Neural progenitor cell (in vitro differentiated cells): ENCODE results near the gene ITGA4. TPM values are rescaled to one million over a fixed set of nuclear protein-coding genes. Genes with fewer than 3 reads are reported as not detected.

ENCODE experiments used
- DNase-seq: peaks from one replicate; pipeline ENCODE4 v3.0.0-alpha.2; 2016; ENCODE audit warnings: low spot score
- H2AFZ ChIP-seq: fragments of 200-600 bp; sonication (generic); replicated peaks from 2 replicates; pipeline ENCODE4 v1.6.1; 2016; ENCODE audit warnings: antibody characterized with exemption
- H3F3A ChIP-seq: fragments of 200-600 bp; sonication (generic); 2 replicates; pipeline ENCODE4 v1.6.1; 2016; ENCODE audit warnings: antibody characterized with exemption, low read depth
- H3K27ac ChIP-seq: fragments of 200-600 bp; sonication (generic); 2 replicates; pipeline ENCODE4 v1.5.1; 2016; ENCODE audit warnings: mild to moderate bottlenecking
- H3K27me3 ChIP-seq: fragments of 200-600 bp; sonication (generic); 2 replicates; pipeline ENCODE4 v1.6.1; 2016; ENCODE audit warnings: mild to moderate bottlenecking, moderate library complexity
- H3K36me3 ChIP-seq: fragments of 200-600 bp; sonication (generic); 2 replicates; pipeline ENCODE4 v1.5.1; 2016
- H3K4me1 ChIP-seq: fragments of 200-600 bp; sonication (generic); 2 replicates; pipeline ENCODE4 v1.6.1; 2016; ENCODE audit warnings: mixed run types
- H3K4me2 ChIP-seq: fragments of 200-600 bp; sonication (generic); 2 replicates; pipeline ENCODE4 v1.6.1; 2016
- H3K4me3 ChIP-seq: fragments of 200-600 bp; sonication (generic); 2 replicates; pipeline ENCODE4 v1.5.1; 2016
- H3K79me2 ChIP-seq: fragments of 200-600 bp; sonication (generic); 2 replicates; pipeline ENCODE4 v1.6.1; 2016; ENCODE audit warnings: low read depth
- H3K9ac ChIP-seq: fragments of 200-600 bp; sonication (generic); 2 replicates; pipeline ENCODE4 v1.6.1; 2016
- H3K9me3 ChIP-seq: fragments of 200-600 bp; sonication (generic); 2 replicates; pipeline ENCODE4 v1.5.1; 2016; ENCODE audit warnings: low read depth
- H4K20me1 ChIP-seq: fragments of 200-600 bp; sonication (generic); 2 replicates; pipeline ENCODE4 v1.6.1; 2016; ENCODE audit warnings: low read depth
- H3K27ac Mint-ChIP-seq: 3 replicates; pipeline ENCODE4 v1.8.0; 2021; ENCODE audit warnings: mixed read lengths
- H3K27me3 Mint-ChIP-seq: 2 replicates; pipeline ENCODE4 v1.8.0; 2022; ENCODE audit warnings: low read depth, mild to moderate bottlenecking, inconsistent platforms, moderate library complexity, mixed read lengths; ENCODE audit not compliant: insufficient read depth
- H3K36me3 Mint-ChIP-seq: 3 replicates; pipeline ENCODE4 v1.8.0; 2021; ENCODE audit warnings: mixed read lengths
- H3K4me1 Mint-ChIP-seq: 3 replicates; pipeline ENCODE4 v1.8.0; 2021; ENCODE audit warnings: mixed read lengths
- H3K4me3 Mint-ChIP-seq: 3 replicates; pipeline ENCODE4 v1.8.0; 2021; ENCODE audit warnings: mild to moderate bottlenecking, moderate library complexity, mixed read lengths
- H3K9me3 Mint-ChIP-seq: 3 replicates; pipeline ENCODE4 v1.8.0; 2020; ENCODE audit warnings: mixed read lengths
- EZH2 ChIP-seq: fragments of 200-600 bp; sonication (generic); IDR thresholded peaks from 2 replicates; pipeline ENCODE4 v1.6.1; 2017; ENCODE audit warnings: antibody characterized with exemption, mild to moderate bottlenecking, moderate library complexity
- EZH2phosphoT487 ChIP-seq: fragments of 200-600 bp; sonication (generic); IDR thresholded peaks from 2 replicates; pipeline ENCODE4 v1.6.1; 2017; ENCODE audit warnings: antibody characterized with exemption
- total RNA-seq: library from RNA; depleted of rRNA; stranded (reverse); fragments of >200 nt; gene quantifications from 2 replicates; pipeline ENCODE4 v1.2.3, GENCODE V29; 2015; ENCODE audit warnings: low replicate concordance
- TF ChIP-seq, protein P1 (sequence below): fragments of 200-600 bp; sonication (generic); IDR thresholded peaks from 2 replicates; pipeline ENCODE4 v1.5.1; 2017; ENCODE audit warnings: antibody characterized with exemption, mild to moderate bottlenecking

ITGA4 gene
- total RNA-seq, 1 donor from 2014 or later = 10.2 TPM

- Histone ChIP-seq H3F3A (no peaks in the 10 kb centered on the region), H3K27ac (no peak overlapping the region), H3K9ac (no peak overlapping the region), H4K20me1 (no peaks in the 10 kb centered on the region), H3K27me3 (peaks cover 70% of the 10 kb centered on the region), H3K36me3 (no peaks in the 10 kb centered on the region), H2AFZ (no peak overlapping the region), H3K4me2 (no peak overlapping the region), H3K9me3 (no peaks in the 10 kb centered on the region), H3K4me1 (peaks cover 7% of the 10 kb centered on the region), H3K4me3 (no peak overlapping the region), H3K79me2 (no peaks in the 10 kb centered on the region)
- peak overlapping the region; percentile 87 for H3K4me3 Mint-ChIP-seq
- no peak for DNase-seq
- peaks cover 5% of the 10 kb centered on the region for H3K4me1 Mint-ChIP-seq
- no peaks in the 10 kb centered on the region for H3K36me3 Mint-ChIP-seq
- TF ChIP-seq EZH2phosphoT487 (no peak), EZH2 (no peak)
- TF ChIP-seq, protein P1, sequence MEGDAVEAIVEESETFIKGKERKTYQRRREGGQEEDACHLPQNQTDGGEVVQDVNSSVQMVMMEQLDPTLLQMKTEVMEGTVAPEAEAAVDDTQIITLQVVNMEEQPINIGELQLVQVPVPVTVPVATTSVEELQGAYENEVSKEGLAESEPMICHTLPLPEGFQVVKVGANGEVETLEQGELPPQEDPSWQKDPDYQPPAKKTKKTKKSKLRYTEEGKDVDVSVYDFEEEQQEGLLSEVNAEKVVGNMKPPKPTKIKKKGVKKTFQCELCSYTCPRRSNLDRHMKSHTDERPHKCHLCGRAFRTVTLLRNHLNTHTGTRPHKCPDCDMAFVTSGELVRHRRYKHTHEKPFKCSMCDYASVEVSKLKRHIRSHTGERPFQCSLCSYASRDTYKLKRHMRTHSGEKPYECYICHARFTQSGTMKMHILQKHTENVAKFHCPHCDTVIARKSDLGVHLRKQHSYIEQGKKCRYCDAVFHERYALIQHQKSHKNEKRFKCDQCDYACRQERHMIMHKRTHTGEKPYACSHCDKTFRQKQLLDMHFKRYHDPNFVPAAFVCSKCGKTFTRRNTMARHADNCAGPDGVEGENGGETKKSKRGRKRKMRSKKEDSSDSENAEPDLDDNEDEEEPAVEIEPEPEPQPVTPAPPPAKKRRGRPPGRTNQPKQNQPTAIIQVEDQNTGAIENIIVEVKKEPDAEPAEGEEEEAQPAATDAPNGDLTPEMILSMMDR = no peak
- no peaks in the 10 kb centered on the region for H3K9me3 Mint-ChIP-seq
- no peak overlapping the region for H3K27ac Mint-ChIP-seq
- peaks cover 20% of the 10 kb centered on the region for H3K27me3 Mint-ChIP-seq
Measured at GRCh38 chr2:181458871-181459270, 1.7 kb downstream of the ITGA4 start.

GRCh38 chr2:181459621-181460021 is 2.4 kb downstream of the ITGA4 start:
- no peak for DNase-seq
- TF ChIP-seq EZH2phosphoT487 = no peak
- TF ChIP-seq EZH2 = no peak
- TF ChIP-seq, protein P1 = no peak
- no peak overlapping the region for H3K27ac Mint-ChIP-seq
- Histone ChIP-seq H3K27me3 (peaks cover 68% of the 10 kb centered on the region), H3K27ac (no peak overlapping the region), H3K4me2 (no peak overlapping the region), H3K4me1 (peaks cover 7% of the 10 kb centered on the region), H3K4me3 (no peak overlapping the region), H3K9ac (no peak overlapping the region), H3K79me2 (no peaks in the 10 kb centered on the region), H3K9me3 (no peaks in the 10 kb centered on the region), H3K36me3 (no peaks in the 10 kb centered on the region), H2AFZ (no peak overlapping the region), H3F3A (no peaks in the 10 kb centered on the region), H4K20me1 (no peaks in the 10 kb centered on the region)
- H3K9me3 Mint-ChIP-seq = no peaks in the 10 kb centered on the region
- H3K4me3 Mint-ChIP-seq = no peak overlapping the region
- peaks cover 5% of the 10 kb centered on the region for H3K4me1 Mint-ChIP-seq
- H3K36me3 Mint-ChIP-seq = no peaks in the 10 kb centered on the region
- H3K27me3 Mint-ChIP-seq = peaks cover 19% of the 10 kb centered on the region

GRCh38 chr2:181461056-181461997 is 4.1 kb downstream of the ITGA4 start:
- H3K4me3 ChIP-seq = no peak overlapping the region
- H3K9ac ChIP-seq = no peak overlapping the region
- peaks cover 5% of the 10 kb centered on the region for H3K4me1 Mint-ChIP-seq
- H3K27me3 Mint-ChIP-seq = peaks cover 17% of the 10 kb centered on the region
- no peaks in the 10 kb centered on the region for H3K36me3 Mint-ChIP-seq
- no peak overlapping the region for H3K27ac Mint-ChIP-seq
- H3K9me3 ChIP-seq = no peaks in the 10 kb centered on the region
- H3K27ac ChIP-seq = no peak overlapping the region
- no peaks in the 10 kb centered on the region for H3F3A ChIP-seq
- TF ChIP-seq, protein P1 = no peak
- TF ChIP-seq EZH2phosphoT487 = no peak
- TF ChIP-seq EZH2 = no peak
- H3K4me2 ChIP-seq = no peak overlapping the region
- H3K9me3 Mint-ChIP-seq = no peaks in the 10 kb centered on the region
- H3K4me3 Mint-ChIP-seq = no peak overlapping the region
- peaks cover 51% of the 10 kb centered on the region for H3K27me3 ChIP-seq
- H4K20me1 ChIP-seq = no peaks in the 10 kb centered on the region
- no peak overlapping the region for H2AFZ ChIP-seq
- H3K79me2 ChIP-seq = no peaks in the 10 kb centered on the region
- H3K4me1 ChIP-seq = peaks cover 7% of the 10 kb centered on the region
- H3K36me3 ChIP-seq = no peaks in the 10 kb centered on the region
- no peak for DNase-seq
